Nucleus accumbens (tissue), 56 donors: ENCODE results near the gene HCFC1R1.

ENCODE experiments used
- DNase-seq, 56 donors: peaks; one replicate each; lab custom pipeline; 2025; lab: John Stamatoyannopoulos, UW

The HCFC1R1 gene

GRCh38 chr16:3020604-3021448 lies 2.9 kb downstream of the HCFC1R1 start:
- DNase-seq, result peak in 22 of 56 donors; percentile 7 to 86 (median 29)

GRCh38 chr16:3020247-3020603 lies 3.5 kb downstream of the HCFC1R1 start, which contains the start of gene TNFRSF12A:
TNFRSF12A (plus strand) TSS chr16:3020368; CDS start chr16:3020398, 30 bp downstream.
- peak in 30 of 56 donors; percentile 7 to 64 (median 25) for DNase-seq

GRCh38 chr16:3019594-3020246 lies 4.0 kb downstream of the HCFC1R1 start:
- DNase-seq, result no peak

- DNase-seq, result peak in 2 of 56 donors; percentile 6 to 50
These were observed 5.8 kb downstream of the HCFC1R1 start, which contains the start of gene CLDN6 for GRCh38 chr16:3017794-3018506. CLDN6 (minus strand) TSS chr16:3018183; CDS start chr16:3016021, 2,162 bp downstream.

GRCh38 chr16:3017344-3017743 lies 6.4 kb downstream of the HCFC1R1 start:
- DNase-seq, result no peak

GRCh38 chr16:3015865-3016521 lies 7.7 kb downstream of the HCFC1R1 start:
- DNase-seq, result no peak

- DNase-seq, result no peak
These were observed 8.8 kb downstream of the HCFC1R1 start for GRCh38 chr16:3014971-3015370.

GRCh38 chr16:3013998-3014690 lies 9.6 kb downstream of the HCFC1R1 start:
- DNase-seq, result no peak

- no peak for DNase-seq
These were observed 10.2 kb downstream of the HCFC1R1 start for GRCh38 chr16:3013491-3013951.

GRCh38 chr16:3012828-3013420 lies 10.8 kb downstream of the HCFC1R1 start, which contains the start of gene CLDN9:
CLDN9 (plus strand) TSS chr16:3012923; CDS start chr16:3013363, 440 bp downstream.
- no peak for DNase-seq

GRCh38 chr16:3012246-3012645 lies 11.5 kb downstream of the HCFC1R1 start:
- peak in 14 of 56 donors; percentile 1 to 62 (median 22) for DNase-seq

- DNase-seq, result no peak
These were observed 13.2 kb downstream of the HCFC1R1 start for GRCh38 chr16:3010510-3010909.

GRCh38 chr16:3009568-3010390 lies 14.0 kb downstream of the HCFC1R1 start:
- no peak for DNase-seq

GRCh38 chr16:3008690-3009037 lies 15.1 kb downstream of the HCFC1R1 start:
- DNase-seq, result no peak

GRCh38 chr16:3007957-3008689 lies 15.6 kb downstream of the HCFC1R1 start:
- peak in 3 of 56 donors; percentile 4 to 22 (median 5) for DNase-seq

- DNase-seq, result no peak
These were observed 16.4 kb downstream of the HCFC1R1 start for GRCh38 chr16:3007059-3007956.
